Measurements from ENCODE around the gene ANKK1. TPM values are rescaled to one million over a fixed set of nuclear protein-coding genes. Genes with fewer than 3 reads are reported as not detected.

Gene ANKK1, protein sequence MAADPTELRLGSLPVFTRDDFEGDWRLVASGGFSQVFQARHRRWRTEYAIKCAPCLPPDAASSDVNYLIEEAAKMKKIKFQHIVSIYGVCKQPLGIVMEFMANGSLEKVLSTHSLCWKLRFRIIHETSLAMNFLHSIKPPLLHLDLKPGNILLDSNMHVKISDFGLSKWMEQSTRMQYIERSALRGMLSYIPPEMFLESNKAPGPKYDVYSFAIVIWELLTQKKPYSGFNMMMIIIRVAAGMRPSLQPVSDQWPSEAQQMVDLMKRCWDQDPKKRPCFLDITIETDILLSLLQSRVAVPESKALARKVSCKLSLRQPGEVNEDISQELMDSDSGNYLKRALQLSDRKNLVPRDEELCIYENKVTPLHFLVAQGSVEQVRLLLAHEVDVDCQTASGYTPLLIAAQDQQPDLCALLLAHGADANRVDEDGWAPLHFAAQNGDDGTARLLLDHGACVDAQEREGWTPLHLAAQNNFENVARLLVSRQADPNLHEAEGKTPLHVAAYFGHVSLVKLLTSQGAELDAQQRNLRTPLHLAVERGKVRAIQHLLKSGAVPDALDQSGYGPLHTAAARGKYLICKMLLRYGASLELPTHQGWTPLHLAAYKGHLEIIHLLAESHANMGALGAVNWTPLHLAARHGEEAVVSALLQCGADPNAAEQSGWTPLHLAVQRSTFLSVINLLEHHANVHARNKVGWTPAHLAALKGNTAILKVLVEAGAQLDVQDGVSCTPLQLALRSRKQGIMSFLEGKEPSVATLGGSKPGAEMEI
- total RNA-seq, result not detected in 2 replicates

DNA sequence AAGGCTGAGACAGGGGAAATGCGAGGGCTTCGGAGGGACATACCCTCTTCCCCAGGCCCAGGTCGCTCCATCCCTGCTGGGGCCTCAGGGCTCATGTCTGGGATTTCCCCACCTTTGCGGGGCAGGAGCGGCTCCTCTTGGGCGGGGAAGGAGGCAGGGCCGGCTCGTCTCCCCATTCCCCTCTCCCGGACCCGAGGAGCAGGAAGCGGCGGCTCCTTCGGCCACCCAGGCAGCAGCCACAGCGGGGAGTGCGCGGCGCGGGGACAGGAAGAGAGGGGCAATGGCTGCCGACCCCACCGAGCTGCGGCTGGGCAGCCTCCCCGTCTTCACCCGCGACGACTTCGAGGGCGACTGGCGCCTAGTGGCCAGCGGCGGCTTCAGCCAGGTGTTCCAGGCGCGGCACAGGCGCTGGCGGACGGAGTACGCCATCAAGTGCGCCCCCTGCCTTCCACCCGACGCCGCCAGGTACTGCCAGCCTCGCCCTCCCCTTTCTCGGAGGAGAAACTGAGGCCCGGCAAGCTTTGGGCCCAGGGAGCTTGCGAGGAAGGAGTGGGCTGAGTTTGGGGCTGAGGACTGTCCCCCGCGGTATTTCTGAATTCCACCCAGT, at the start of gene ANKK1:
Gene ANKK1 (plus strand): TSS at position 175 of the 607 bp plus-strand sequence. CDS start 106 bp downstream, at position 281.
- H3K27me3 Mint-ChIP-seq, result peaks cover 7% of the 10 kb centered on the region
- no peak within 1 kb of the TSS for H3K4me3 Mint-ChIP-seq
- no peaks in the 10 kb centered on the region for H3K9me3 Mint-ChIP-seq
- no peaks in the 10 kb centered on the region for H3K36me3 Mint-ChIP-seq (ENCODE audit: low read depth)
- intact Hi-C loops (cut with micrococcal nuclease), result no loop called here
- DNase-seq, result no peak
- H3K27ac Mint-ChIP-seq, result no peak within 1 kb of the TSS
- H3K4me1 Mint-ChIP-seq, result no peaks in the 10 kb centered on the region

DNA sequence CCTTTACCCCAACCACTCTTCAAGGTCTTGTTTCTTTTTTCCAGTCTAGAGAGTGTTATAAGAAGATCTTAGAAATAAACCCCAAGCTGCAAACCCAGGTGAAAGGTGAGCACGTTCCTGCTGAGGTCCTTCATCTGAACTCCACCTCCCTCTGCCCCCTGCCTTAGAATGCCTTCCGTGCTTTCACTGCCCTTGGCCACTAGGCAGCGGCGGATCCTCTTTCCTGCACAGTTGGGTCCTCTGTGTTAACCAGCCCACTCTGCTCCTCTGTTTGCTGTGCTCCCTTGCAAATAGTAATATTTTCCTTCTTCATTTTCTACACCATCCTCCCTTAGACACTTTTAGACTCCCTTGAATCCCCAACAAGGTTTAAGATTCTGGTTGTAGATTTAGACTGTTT, 48.8 kb upstream of the ANKK1 start:
- DNase-seq, result no peak
- H3K4me3 Mint-ChIP-seq, result no peak overlapping the region
- H3K36me3 Mint-ChIP-seq (ENCODE audit: low read depth), result peaks cover 9% of the 10 kb centered on the region
- no peaks in the 10 kb centered on the region for H3K27me3 Mint-ChIP-seq
- H3K27ac Mint-ChIP-seq, result no peak overlapping the region
- H3K4me1 Mint-ChIP-seq, result no peaks in the 10 kb centered on the region
- H3K9me3 Mint-ChIP-seq, result no peaks in the 10 kb centered on the region
- intact Hi-C loops (cut with micrococcal nuclease), result no loop called here

DNA sequence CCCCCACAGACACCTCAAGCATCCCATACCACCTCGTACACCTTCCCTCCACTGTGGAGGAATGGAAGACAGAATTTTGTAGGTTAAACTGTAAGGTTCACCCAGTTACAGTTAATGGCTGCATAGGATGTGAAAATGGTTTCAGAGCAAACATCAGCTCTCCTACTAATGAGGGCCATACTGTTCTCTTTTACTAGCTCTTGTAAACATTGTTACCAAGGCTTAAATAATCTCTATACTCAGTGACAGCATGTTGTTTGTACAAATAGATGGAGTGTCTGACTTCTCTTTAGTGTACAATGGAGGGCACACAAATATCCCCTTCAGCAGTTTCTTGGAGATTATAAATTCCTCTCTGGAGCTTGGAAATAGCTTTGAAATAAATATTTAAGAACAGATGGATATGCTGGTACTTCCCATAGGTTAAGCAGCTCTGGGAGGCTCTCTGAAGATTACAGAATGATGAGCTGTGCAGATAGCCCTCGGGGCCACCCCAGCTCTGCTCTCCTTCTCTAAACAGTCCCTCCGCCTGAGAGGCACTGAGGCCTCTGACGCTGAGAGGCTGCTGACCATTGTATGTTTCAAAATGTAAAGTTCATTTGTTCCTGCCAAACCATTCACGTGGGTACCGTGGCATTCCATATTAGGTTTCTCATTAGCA, 47.5 kb upstream of the ANKK1 start:
- intact Hi-C loops (cut with micrococcal nuclease), result no loop called here
- DNase-seq, result no peak
- no peak overlapping the region for H3K27ac Mint-ChIP-seq
- H3K4me3 Mint-ChIP-seq, result no peak overlapping the region
- peaks cover 9% of the 10 kb centered on the region for H3K36me3 Mint-ChIP-seq (ENCODE audit: low read depth)
- no peaks in the 10 kb centered on the region for H3K4me1 Mint-ChIP-seq
- no peaks in the 10 kb centered on the region for H3K27me3 Mint-ChIP-seq
- H3K9me3 Mint-ChIP-seq, result no peaks in the 10 kb centered on the region

DNA sequence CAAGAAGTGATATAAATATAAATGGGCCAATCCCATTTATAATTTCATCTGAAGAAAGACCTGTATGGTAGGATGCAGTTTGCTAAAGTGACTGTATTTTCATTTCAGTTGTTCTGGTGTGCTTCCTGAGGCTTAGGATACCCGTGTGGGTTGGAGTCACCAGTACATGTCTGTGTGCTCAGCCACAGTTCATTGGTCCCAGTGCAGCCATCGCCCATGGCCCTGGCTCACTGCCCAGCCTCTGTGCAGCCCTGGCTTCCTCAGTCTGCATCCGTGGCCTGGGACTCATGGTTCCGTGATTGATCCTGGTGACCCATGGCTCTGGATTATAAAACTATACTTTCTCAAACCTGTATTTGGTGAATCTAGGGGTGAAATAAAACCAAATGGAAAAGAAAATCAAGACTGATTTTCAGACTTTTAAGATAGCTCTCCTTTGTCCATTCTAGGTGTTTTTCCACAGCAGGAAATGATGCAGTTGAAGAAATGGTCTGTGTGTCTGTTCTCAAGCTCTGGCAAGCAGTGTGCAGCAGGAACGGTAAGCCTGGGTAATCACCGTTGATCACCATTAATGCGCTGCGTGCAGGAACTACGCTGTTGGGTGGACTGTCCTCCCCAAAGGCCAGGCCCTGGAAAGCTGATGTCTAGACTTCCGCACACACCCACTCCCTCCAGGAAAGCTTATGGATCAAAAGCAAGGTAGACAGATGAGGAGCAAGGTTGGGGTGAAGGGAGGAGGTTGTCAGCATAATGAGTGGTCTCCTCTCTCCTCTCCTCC, 46.0 kb upstream of the ANKK1 start:
- no peak overlapping the region for H3K4me3 Mint-ChIP-seq
- H3K27ac Mint-ChIP-seq, result no peak overlapping the region
- H3K36me3 Mint-ChIP-seq (ENCODE audit: low read depth), result peaks cover 7% of the 10 kb centered on the region
- H3K27me3 Mint-ChIP-seq, result no peaks in the 10 kb centered on the region
- intact Hi-C loops (cut with micrococcal nuclease), result no loop called here
- no peaks in the 10 kb centered on the region for H3K4me1 Mint-ChIP-seq
- no peak for DNase-seq
- no peaks in the 10 kb centered on the region for H3K9me3 Mint-ChIP-seq

DNA sequence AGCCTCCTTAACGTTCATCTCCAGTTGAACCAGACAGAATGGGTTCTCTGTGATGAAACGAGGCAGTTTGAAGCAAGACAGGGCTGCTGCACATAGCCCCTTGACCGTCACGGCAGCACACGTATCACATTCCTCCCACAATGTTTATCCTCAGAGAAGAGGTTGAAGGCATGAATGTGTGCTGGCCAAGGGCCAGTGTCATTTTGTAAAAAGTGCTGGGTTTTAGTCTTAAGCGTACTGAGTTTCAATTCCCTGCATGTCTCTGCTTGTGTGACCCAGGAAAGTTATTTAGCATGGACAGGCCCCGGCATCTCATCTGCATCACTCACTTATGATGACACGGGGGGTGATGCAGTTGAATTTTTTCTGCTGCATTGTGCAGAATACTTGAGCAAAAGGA, 41.6 kb upstream of the ANKK1 start:
- intact Hi-C loops (cut with micrococcal nuclease), result no loop called here
- no peaks in the 10 kb centered on the region for H3K4me1 Mint-ChIP-seq
- no peak for DNase-seq
- peaks cover 2% of the 10 kb centered on the region for H3K36me3 Mint-ChIP-seq (ENCODE audit: low read depth)
- H3K9me3 Mint-ChIP-seq, result no peaks in the 10 kb centered on the region
- no peak overlapping the region for H3K27ac Mint-ChIP-seq
- H3K4me3 Mint-ChIP-seq, result no peak overlapping the region
- no peaks in the 10 kb centered on the region for H3K27me3 Mint-ChIP-seq

DNA sequence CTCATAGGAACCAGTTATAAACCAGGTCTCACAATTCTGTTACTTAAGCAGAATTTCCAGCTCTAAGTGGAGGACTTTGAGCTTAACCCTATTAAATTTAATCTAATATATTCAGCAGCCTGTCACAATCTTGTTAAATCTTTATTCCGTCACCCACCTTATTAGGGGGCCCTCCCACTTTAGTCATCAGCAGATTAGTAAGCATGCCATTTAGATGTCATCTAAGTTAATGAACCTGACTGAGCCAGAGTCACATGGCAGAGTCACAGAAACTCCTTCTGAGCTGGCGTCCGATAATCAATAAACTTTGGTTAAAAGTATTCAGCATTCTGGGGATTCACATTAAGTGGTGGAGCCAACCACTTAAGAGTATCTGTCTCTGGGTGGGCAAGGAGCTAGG, 38.1 kb upstream of the ANKK1 start:
- no peaks in the 10 kb centered on the region for H3K9me3 Mint-ChIP-seq
- intact Hi-C loops (cut with micrococcal nuclease), result no loop called here
- no peaks in the 10 kb centered on the region for H3K27me3 Mint-ChIP-seq
- H3K4me3 Mint-ChIP-seq, result no peak overlapping the region
- H3K4me1 Mint-ChIP-seq, result no peaks in the 10 kb centered on the region
- DNase-seq, result no peak
- H3K27ac Mint-ChIP-seq, result no peak overlapping the region
- no peaks in the 10 kb centered on the region for H3K36me3 Mint-ChIP-seq (ENCODE audit: low read depth)

DNA sequence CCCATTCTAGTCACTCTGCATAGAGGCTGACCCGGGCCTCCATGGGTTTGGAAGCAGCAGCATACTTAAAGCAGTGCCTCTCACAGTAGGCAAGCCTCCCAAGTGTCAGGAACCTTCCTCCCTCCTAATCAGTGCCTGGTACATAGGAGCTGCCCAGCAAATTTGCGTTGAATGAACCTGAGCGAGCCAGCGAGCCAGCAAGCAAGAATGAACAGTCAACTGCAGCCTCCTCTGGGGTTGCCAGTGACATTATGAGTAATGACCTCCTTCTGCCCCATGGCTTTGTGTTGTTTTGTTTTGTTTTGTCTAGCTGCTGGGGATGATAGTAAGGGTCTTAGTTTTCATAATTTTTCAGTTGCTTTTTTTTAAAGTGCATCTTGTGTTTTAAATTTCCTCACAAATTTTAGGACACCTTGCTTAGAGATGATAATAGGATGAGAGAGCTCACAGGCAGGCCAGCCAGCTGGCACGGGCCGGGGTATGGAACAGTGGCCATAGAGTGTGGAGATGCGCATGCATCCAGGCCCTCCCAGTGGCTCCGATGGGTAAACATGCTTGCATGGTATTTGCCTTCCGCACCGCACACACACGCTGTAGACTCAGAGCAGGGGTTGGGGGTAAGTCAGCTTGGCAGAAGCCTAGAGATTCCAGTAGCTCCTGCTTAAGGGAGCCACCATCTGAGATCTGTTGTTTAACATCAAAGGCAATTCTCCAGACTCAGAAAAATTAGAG, 37.1 kb upstream of the ANKK1 start:
- Mint-ChIP-seq H3K27me3 (no peaks in the 10 kb centered on the region), H3K27ac (no peak overlapping the region), H3K9me3 (no peaks in the 10 kb centered on the region), H3K36me3 (ENCODE audit: low read depth) (no peaks in the 10 kb centered on the region), H3K4me1 (no peaks in the 10 kb centered on the region), H3K4me3 (no peak overlapping the region)
- no peak for DNase-seq
- intact Hi-C loops (cut with micrococcal nuclease), result no loop called here

DNA sequence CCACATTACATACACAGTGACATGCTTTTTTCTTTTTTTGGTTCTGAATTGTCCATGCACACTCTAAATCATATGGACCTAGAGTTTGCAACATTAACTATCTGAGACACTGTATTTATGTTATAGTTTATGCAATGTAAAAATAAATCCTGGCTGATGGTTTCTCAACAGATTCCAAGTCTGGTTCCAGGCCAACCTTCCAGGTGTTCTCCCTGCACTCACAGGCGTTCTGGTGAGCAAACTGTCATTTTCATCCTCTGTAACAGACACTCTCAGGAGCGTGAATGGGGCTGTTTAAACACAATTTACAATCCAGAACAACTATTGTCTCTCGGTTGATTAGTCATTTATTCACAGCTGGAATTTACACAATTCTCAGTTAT, 36.5 kb upstream of the ANKK1 start:
- no peak for DNase-seq
- H3K4me1 Mint-ChIP-seq, result no peaks in the 10 kb centered on the region
- intact Hi-C loops (cut with micrococcal nuclease), result no loop called here
- peaks cover 1% of the 10 kb centered on the region for H3K36me3 Mint-ChIP-seq (ENCODE audit: low read depth)
- no peaks in the 10 kb centered on the region for H3K27me3 Mint-ChIP-seq
- no peak overlapping the region for H3K4me3 Mint-ChIP-seq
- H3K27ac Mint-ChIP-seq, result no peak overlapping the region
- peaks cover 3% of the 10 kb centered on the region for H3K9me3 Mint-ChIP-seq

DNA sequence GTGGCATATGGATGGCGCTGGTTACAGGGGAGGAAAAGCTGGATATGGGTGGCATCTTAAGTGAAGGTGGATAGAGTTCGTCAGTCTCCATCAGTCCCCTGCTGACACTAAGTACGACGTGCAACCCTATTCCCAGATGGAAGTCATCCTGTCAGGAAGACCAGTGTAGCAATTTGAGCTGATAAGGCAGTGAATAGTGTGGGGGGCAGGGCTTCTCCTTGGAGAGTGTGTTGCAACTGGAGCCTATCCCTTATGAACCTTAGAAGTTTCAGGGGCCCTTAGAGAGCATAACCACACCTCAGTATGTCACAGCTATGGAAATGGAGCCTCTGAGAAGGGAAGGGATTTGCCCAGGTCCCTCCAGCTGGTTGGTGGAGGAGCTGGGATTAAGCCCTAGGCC, 36.1 kb upstream of the ANKK1 start:
- H3K27me3 Mint-ChIP-seq, result no peaks in the 10 kb centered on the region
- intact Hi-C loops (cut with micrococcal nuclease), result no loop called here
- peaks cover 4% of the 10 kb centered on the region for H3K36me3 Mint-ChIP-seq (ENCODE audit: low read depth)
- no peak overlapping the region for H3K27ac Mint-ChIP-seq
- peaks cover 7% of the 10 kb centered on the region for H3K9me3 Mint-ChIP-seq
- no peak for DNase-seq
- H3K4me1 Mint-ChIP-seq, result no peaks in the 10 kb centered on the region
- H3K4me3 Mint-ChIP-seq, result no peak overlapping the region

DNA sequence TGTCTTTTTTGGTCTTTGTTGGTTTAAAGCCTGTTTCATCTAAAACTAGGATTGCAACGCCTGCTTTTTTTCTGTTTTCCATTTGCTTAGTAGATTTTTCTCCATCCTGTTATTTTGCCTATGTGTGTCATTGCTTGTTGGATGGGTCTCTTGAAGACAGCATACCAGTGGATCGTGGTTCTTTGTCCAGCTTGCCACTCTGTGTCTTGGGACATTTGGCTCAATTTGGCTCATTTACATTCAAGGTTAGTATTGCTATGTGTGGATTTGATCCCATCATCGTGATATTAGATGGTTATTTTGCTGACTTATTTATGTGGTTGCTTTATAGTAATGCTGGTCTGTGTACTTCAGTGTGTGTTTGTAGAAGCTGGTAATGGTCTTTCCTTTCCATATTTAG, 31.4 kb upstream of the ANKK1 start:
- Mint-ChIP-seq H3K4me3 (no peak overlapping the region), H3K9me3 (peaks cover 16% of the 10 kb centered on the region), H3K27me3 (no peaks in the 10 kb centered on the region), H3K27ac (no peak overlapping the region), H3K4me1 (no peaks in the 10 kb centered on the region), H3K36me3 (ENCODE audit: low read depth) (peaks cover 11% of the 10 kb centered on the region)
- intact Hi-C loops (cut with micrococcal nuclease), result no loop called here
- DNase-seq, result no peak

DNA sequence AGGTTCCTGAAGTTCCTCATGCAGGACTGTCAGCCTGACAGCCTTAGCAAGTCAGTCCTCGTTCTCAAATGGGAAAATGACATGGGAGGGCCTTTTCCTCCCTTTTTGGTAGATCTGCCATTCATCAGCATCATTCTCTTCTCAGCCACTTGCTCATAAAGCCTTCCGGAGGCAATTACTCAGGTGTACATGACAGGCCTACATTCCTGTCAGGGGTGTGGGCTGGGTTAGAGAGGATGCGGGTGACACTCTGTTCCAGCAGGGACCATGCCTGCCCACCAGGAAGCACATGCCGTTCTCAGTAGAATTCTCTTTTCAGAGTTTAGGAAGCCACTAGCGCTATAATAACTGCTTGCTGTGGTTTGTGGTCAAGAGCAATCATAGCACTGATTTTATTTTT, 24.2 kb upstream of the ANKK1 start:
- intact Hi-C loops (cut with micrococcal nuclease), result no loop called here
- Mint-ChIP-seq H3K27ac (no peak overlapping the region), H3K36me3 (ENCODE audit: low read depth) (no peaks in the 10 kb centered on the region), H3K9me3 (no peaks in the 10 kb centered on the region), H3K27me3 (no peaks in the 10 kb centered on the region), H3K4me1 (peaks cover 4% of the 10 kb centered on the region), H3K4me3 (no peak overlapping the region)
- DNase-seq, result no peak

DNA sequence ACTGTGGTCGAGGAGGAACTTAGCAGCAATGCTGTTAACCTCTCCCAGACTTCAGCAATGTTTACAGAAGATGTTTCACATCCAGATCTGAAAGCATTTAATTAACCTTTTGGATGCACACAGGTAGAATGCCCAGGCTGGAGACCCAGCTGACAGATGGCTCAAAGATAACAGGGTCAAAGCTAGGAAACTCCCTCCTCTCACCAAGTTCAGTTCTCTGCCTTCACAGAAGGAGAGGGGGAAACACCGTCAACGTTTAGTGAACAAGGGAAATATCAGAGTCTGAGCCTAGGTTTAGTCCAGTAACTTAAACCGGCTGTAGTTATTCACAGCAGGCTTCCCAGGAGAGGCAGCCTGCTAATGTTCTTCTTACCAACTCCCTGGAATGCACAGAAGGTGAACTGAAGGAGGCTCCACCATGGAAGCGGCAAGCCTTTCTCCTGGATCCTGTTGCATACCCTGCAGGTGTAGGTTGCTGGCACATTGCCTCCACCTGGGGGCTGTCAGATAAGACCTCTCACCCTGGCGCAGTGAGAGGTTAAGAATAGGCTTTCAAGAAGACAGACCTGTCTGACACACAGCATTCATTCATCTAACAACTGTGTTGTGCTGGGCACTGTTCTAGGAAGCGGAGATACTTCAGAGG, 23.5 kb upstream of the ANKK1 start:
- DNase-seq, result no peak
- intact Hi-C loops (cut with micrococcal nuclease), result no loop called here

More for the DNA sequence above, 23.5 kb upstream of the ANKK1 start:
- Mint-ChIP-seq H3K27ac (no peak overlapping the region), H3K4me1 (peaks cover 4% of the 10 kb centered on the region), H3K36me3 (ENCODE audit: low read depth) (no peaks in the 10 kb centered on the region), H3K4me3 (no peak overlapping the region), H3K9me3 (no peaks in the 10 kb centered on the region), H3K27me3 (no peaks in the 10 kb centered on the region)

All from activated CD4-positive, alpha-beta T cell treated with anti-CD3 and anti-CD28 coated beads, Interleukin-2, amount 10 ng/mL, durations not matched to agents 24 days and 14 days (primary cell).